Activated CD4-positive, alpha-beta T cell treated with anti-CD3 and anti-CD28 coated beads, Interleukin-10, Interleukin-2, amounts not matched to agents 100 ng/mL and 50 ng/mL, durations not matched to agents 16 hours and 8 hours (primary cell): Measurements from ENCODE around the gene PRKCG.
A peak's percentile ranks its signal among the peaks of the same experiment; 100 is the strongest.
"Not testable (repeated sequence)": the region's sequence is repeated elsewhere in the genome, so short reads cannot be mapped to it uniquely, and the experiment has no call there.

Experiments used
- DNase-seq: peaks from one replicate; pipeline ENCODE4 v3.0.0-alpha.2; 2020

Gene PRKCG

GRCh38 chr19:53881482-53882390 lies at the start of gene PRKCG:
PRKCG (plus strand) TSS chr19:53882197; CDS start chr19:53882495, 298 bp downstream.
- peak; percentile 34 for DNase-seq

GRCh38 chr19:53832861-53833260 lies 49.1 kb upstream of the PRKCG start:
- DNase-seq: not testable (repeated sequence)

GRCh38 chr19:53838446-53838845 lies 43.6 kb upstream of the PRKCG start:
- not testable (repeated sequence) for DNase-seq

- not testable (repeated sequence) for DNase-seq
These were observed 41.8 kb upstream of the PRKCG start for GRCh38 chr19:53840241-53840640.

- DNase-seq: not testable (repeated sequence)
These were observed 41.1 kb upstream of the PRKCG start for GRCh38 chr19:53840914-53841313.

GRCh38 chr19:53844849-53845246 lies 37.1 kb upstream of the PRKCG start:
- DNase-seq: no peak

- no peak for DNase-seq
These were observed 34.4 kb upstream of the PRKCG start for GRCh38 chr19:53847555-53847954.

GRCh38 chr19:53849237-53849676 lies 32.7 kb upstream of the PRKCG start:
- DNase-seq: no peak

GRCh38 chr19:53853707-53854106 lies 28.3 kb upstream of the PRKCG start:
- peak; percentile 45 for DNase-seq

- no peak for DNase-seq
These were observed 17.6 kb upstream of the PRKCG start for GRCh38 chr19:53864308-53864836.

GRCh38 chr19:53865523-53865917 lies 16.5 kb upstream of the PRKCG start:
- no peak for DNase-seq

GRCh38 chr19:53865918-53866864 lies 15.8 kb upstream of the PRKCG start:
- peak; percentile 79 for DNase-seq

- no peak for DNase-seq
These were observed 15.2 kb upstream of the PRKCG start for GRCh38 chr19:53866865-53867224.

- DNase-seq: peak; percentile 99
These were observed 14.5 kb upstream of the PRKCG start, which contains the start of gene MYADM for GRCh38 chr19:53867225-53868090. MYADM (plus strand) TSS chr19:53867883; CDS start chr19:53873530, 5,647 bp downstream.

GRCh38 chr19:53868091-53868891 lies 13.7 kb upstream of the PRKCG start:
- peak; percentile 29 for DNase-seq

- DNase-seq: peak; percentile 87
These were observed 12.8 kb upstream of the PRKCG start for GRCh38 chr19:53868892-53869804.

- not testable (repeated sequence) for DNase-seq
These were observed 12.1 kb upstream of the PRKCG start for GRCh38 chr19:53869805-53870484.

GRCh38 chr19:53870485-53870844 lies 11.5 kb upstream of the PRKCG start:
- no peak for DNase-seq

- no peak for DNase-seq
These were observed 10.5 kb upstream of the PRKCG start for GRCh38 chr19:53871454-53871853.
